ENCODE results near the gene SWAP70.

Gene SWAP70

GRCh38 chr11:9669954-9670353 lies 6.1 kb downstream of the SWAP70 start:
- CTCF ChIA-PET = interaction anchor here (0.9 kb wide), 1 partner anchor 13 kb away, joined by 3 read pairs; no protein-coding TSS in a partner anchor
- no peak for DNase-seq (ENCODE audit: extremely low spot score)
- POLR2A ChIA-PET = interaction anchor here (0.7 kb wide), 1 partner anchor 11 kb away, joined by 3 read pairs; no protein-coding TSS in a partner anchor
- no peak for TF ChIP-seq NFRKB (IDR thresholded peaks at IDR 0.05)
- no peak for TF ChIP-seq LEF1 (IDR thresholded peaks at IDR 0.05; ENCODE audit: borderline replicate concordance)

GRCh38 chr11:9672288-9672916 lies 8.5 kb downstream of the SWAP70 start:
- DNase-seq (ENCODE audit: extremely low spot score) = no peak
- no peak for TF ChIP-seq ZNF384 (IDR thresholded peaks at IDR 0.05)
- TF ChIP-seq ELF4 (IDR thresholded peaks at IDR 0.05) = no peak
- no peak for TF ChIP-seq SP1 (IDR thresholded peaks at IDR 0.05)
- no peak for TF ChIP-seq BHLHE40 (IDR thresholded peaks at IDR 0.05; ENCODE audit: borderline replicate concordance)
- no peak for TF ChIP-seq HDGF (IDR thresholded peaks at IDR 0.05; ENCODE audit: borderline replicate concordance)
- no peak for TF ChIP-seq L3MBTL2 (conservative IDR thresholded peaks at IDR 0.05)
- TF ChIP-seq PKNOX1 (IDR thresholded peaks at IDR 0.05) = no peak
- no peak for TF ChIP-seq ARNT (IDR thresholded peaks at IDR 0.05)
- no peak for TF ChIP-seq SUZ12 (IDR thresholded peaks at IDR 0.05)
- no peak for TF ChIP-seq LEF1 (IDR thresholded peaks at IDR 0.05; ENCODE audit: borderline replicate concordance)
- TF ChIP-seq FOXK2 (IDR thresholded peaks at IDR 0.05) = no peak
- no peak for TF ChIP-seq TARDBP (IDR thresholded peaks at IDR 0.05)
- TF ChIP-seq FOXM1 (IDR thresholded peaks at IDR 0.05; ENCODE audit: borderline replicate concordance) = no peak
- TF ChIP-seq CTBP1 (IDR thresholded peaks at IDR 0.05; ENCODE audit: borderline replicate concordance) = no peak
- no peak for TF ChIP-seq NFRKB (IDR thresholded peaks at IDR 0.05)
- ChIA-PET CTCF (no interaction called here), POLR2A (no interaction called here)

GRCh38 chr11:9672918-9673317 lies 9.0 kb downstream of the SWAP70 start:
- ChIA-PET POLR2A (no interaction called here), CTCF (no interaction called here)
- DNase-seq (ENCODE audit: extremely low spot score) = no peak
- TF ChIP-seq L3MBTL2 (conservative IDR thresholded peaks at IDR 0.05) = no peak

- POLR2A ChIA-PET = interaction anchor here (1.1 kb wide), 1 partner anchor 215 kb away, joined by 3 read pairs; the partner anchor contains the start of gene ZNF143
- TF ChIP-seq ELF4 (IDR thresholded peaks at IDR 0.05) (no peak), PKNOX1 (IDR thresholded peaks at IDR 0.05) (no peak), FOXA1 (IDR thresholded peaks at IDR 0.05) (no peak), SP1 (IDR thresholded peaks at IDR 0.05) (no peak), FOXK2 (IDR thresholded peaks at IDR 0.05) (no peak), BHLHE40 (IDR thresholded peaks at IDR 0.05; ENCODE audit: borderline replicate concordance) (no peak), HDGF (IDR thresholded peaks at IDR 0.05; ENCODE audit: borderline replicate concordance) (no peak), LEF1 (IDR thresholded peaks at IDR 0.05; ENCODE audit: borderline replicate concordance) (no peak), NFRKB (IDR thresholded peaks at IDR 0.05) (no peak), ZNF384 (IDR thresholded peaks at IDR 0.05) (no peak), FOXM1 (IDR thresholded peaks at IDR 0.05; ENCODE audit: borderline replicate concordance) (no peak), TARDBP (IDR thresholded peaks at IDR 0.05) (no peak), ARNT (IDR thresholded peaks at IDR 0.05) (no peak), SUZ12 (IDR thresholded peaks at IDR 0.05) (no peak)
- no peak for DNase-seq (ENCODE audit: extremely low spot score)
- CTCF ChIA-PET = no interaction called here
Measured at GRCh38 chr11:9675691-9676090, 11.8 kb downstream of the SWAP70 start.

GRCh38 chr11:9677951-9678350 lies 14.1 kb downstream of the SWAP70 start:
- DNase-seq (ENCODE audit: extremely low spot score) = no peak
- no peak for TF ChIP-seq ZNF384 (IDR thresholded peaks at IDR 0.05)
- no peak for TF ChIP-seq LEF1 (IDR thresholded peaks at IDR 0.05; ENCODE audit: borderline replicate concordance)
- ChIA-PET POLR2A (interaction anchor here (0.7 kb wide), 1 partner anchor 152 kb away, joined by 3 read pairs; no protein-coding TSS in a partner anchor), CTCF (no interaction called here)

- CTCF ChIA-PET = no interaction called here
- TF ChIP-seq L3MBTL2 (conservative IDR thresholded peaks at IDR 0.05) (no peak), FOXK2 (IDR thresholded peaks at IDR 0.05) (no peak), FOXA1 (IDR thresholded peaks at IDR 0.05) (no peak), NFRKB (IDR thresholded peaks at IDR 0.05) (no peak), HDGF (IDR thresholded peaks at IDR 0.05; ENCODE audit: borderline replicate concordance) (no peak), ZNF384 (IDR thresholded peaks at IDR 0.05) (no peak), CTBP1 (IDR thresholded peaks at IDR 0.05; ENCODE audit: borderline replicate concordance) (no peak), SP1 (IDR thresholded peaks at IDR 0.05) (no peak), SUZ12 (IDR thresholded peaks at IDR 0.05) (no peak), BHLHE40 (IDR thresholded peaks at IDR 0.05; ENCODE audit: borderline replicate concordance) (no peak), TARDBP (IDR thresholded peaks at IDR 0.05) (no peak)
Measured at GRCh38 chr11:9678576-9678975, 14.7 kb downstream of the SWAP70 start.

GRCh38 chr11:9680028-9680427 lies 16.2 kb downstream of the SWAP70 start:
- DNase-seq (ENCODE audit: extremely low spot score) = no peak
- ChIA-PET CTCF (interaction anchor here (0.7 kb wide), 1 partner anchor 542 kb away, joined by 3 read pairs; no protein-coding TSS in a partner anchor), POLR2A (no interaction called here)
- no peak for TF ChIP-seq ARNT (IDR thresholded peaks at IDR 0.05)
- TF ChIP-seq SUZ12 (IDR thresholded peaks at IDR 0.05) = no peak
- TF ChIP-seq FOXM1 (IDR thresholded peaks at IDR 0.05; ENCODE audit: borderline replicate concordance) = no peak
- TF ChIP-seq ELF4 (IDR thresholded peaks at IDR 0.05) = no peak
- TF ChIP-seq L3MBTL2 (conservative IDR thresholded peaks at IDR 0.05) = no peak

More at GRCh38 chr11:9678576-9678975, 14.7 kb downstream of the SWAP70 start:
- DNase-seq (ENCODE audit: extremely low spot score) = no peak
- POLR2A ChIA-PET = interaction anchor here (0.8 kb wide), 1 partner anchor 218 kb away, joined by 3 read pairs; the partner anchor contains the start of gene ZNF143
